Mesendoderm (in vitro differentiated cells): ENCODE results near the gene IL21.

Source experiments
- DNase-seq: peaks from one replicate; pipeline ENCODE4 v3.0.0; 2013
- H2AK5ac ChIP-seq: 2 replicates; pipeline ENCODE4 v1.6.1; 2013; ENCODE audit warnings: low read length, inconsistent platforms
- H2BK120ac ChIP-seq: 2 replicates; pipeline ENCODE4 v1.6.1; 2013; ENCODE audit warnings: low read depth, mild to moderate bottlenecking, low read length, moderate library complexity, mixed read lengths
- H2BK15ac ChIP-seq: replicated peaks from 2 replicates; pipeline ENCODE4 v1.6.1; 2013; ENCODE audit warnings: low read depth, mild to moderate bottlenecking, moderate library complexity
- H2BK5ac ChIP-seq: 2 replicates; pipeline ENCODE4 v1.6.1; 2013; ENCODE audit warnings: low read length, inconsistent platforms
- H3K18ac ChIP-seq: 2 replicates; pipeline ENCODE4 v1.6.1; 2013; ENCODE audit warnings: mild to moderate bottlenecking, low read length, mixed read lengths
- H3K23ac ChIP-seq: one replicate; pipeline ENCODE4 v1.6.1; 2013; ENCODE audit warnings: low read length
- H3K27ac ChIP-seq: 2 replicates; pipeline ENCODE4 v1.5.1; 2013; ENCODE audit warnings: low read depth, mild to moderate bottlenecking, inconsistent platforms, low read length, moderate library complexity
- H3K27me3 ChIP-seq: 2 replicates; pipeline ENCODE4 v1.6.1; 2013; ENCODE audit warnings: low read length, control low read depth, mild to moderate bottlenecking, inconsistent platforms; ENCODE audit not compliant: insufficient read depth, poor library complexity
- H3K36me3 ChIP-seq: 2 replicates; pipeline ENCODE4 v1.6.1; 2013; ENCODE audit warnings: low read length, inconsistent platforms; ENCODE audit not compliant: control insufficient read depth, insufficient read depth
- H3K4ac ChIP-seq: one replicate; pipeline ENCODE4 v1.6.1; 2013; ENCODE audit warnings: low read depth, mild to moderate bottlenecking, low read length, moderate library complexity
- H3K4me1 ChIP-seq: 2 replicates; pipeline ENCODE4 v1.6.1; 2013; ENCODE audit warnings: low read depth, low read length, inconsistent platforms; ENCODE audit not compliant: control insufficient read depth
- H3K4me2 ChIP-seq: 2 replicates; pipeline ENCODE4 v1.6.1; 2013; ENCODE audit warnings: low read length
- H3K4me3 ChIP-seq: 2 replicates; pipeline ENCODE4 v1.5.1; 2013; ENCODE audit warnings: mild to moderate bottlenecking, low read length
- H3K56ac ChIP-seq: one replicate; pipeline ENCODE4 v1.6.1; 2013; ENCODE audit warnings: low read length
- H3K79me1 ChIP-seq: 2 replicates; pipeline ENCODE4 v1.6.1; 2013; ENCODE audit warnings: low read length, inconsistent platforms
- H3K79me2 ChIP-seq: 2 replicates; pipeline ENCODE4 v1.6.1; 2013; ENCODE audit warnings: mild to moderate bottlenecking, low read length; ENCODE audit not compliant: control insufficient read depth, insufficient read depth
- H3K9ac ChIP-seq: 2 replicates; pipeline ENCODE4 v1.6.1; 2013; ENCODE audit warnings: low read length, inconsistent platforms
- H4K5ac ChIP-seq: one replicate; pipeline ENCODE4 v1.6.1; 2013; ENCODE audit warnings: low read length
- H4K8ac ChIP-seq: one replicate; pipeline ENCODE4 v1.6.1; 2013; ENCODE audit warnings: low read depth, mild to moderate bottlenecking, control low read depth, low read length, moderate library complexity
- WGBS: extraction: QIAGEN DNeasy Blood & Tissue Kit; methylation state at CpG from one replicate; pipeline ENCODE4 v1.1.7; 2013; ENCODE audit warnings: low lambda C conversion rate, missing lambda C conversion rate; ENCODE audit not compliant: insufficient coverage; ENCODE audit errors: extremely low coverage; 5-methylcytosine and 5-hydroxymethylcytosine counted together

IL21 gene

DNA sequence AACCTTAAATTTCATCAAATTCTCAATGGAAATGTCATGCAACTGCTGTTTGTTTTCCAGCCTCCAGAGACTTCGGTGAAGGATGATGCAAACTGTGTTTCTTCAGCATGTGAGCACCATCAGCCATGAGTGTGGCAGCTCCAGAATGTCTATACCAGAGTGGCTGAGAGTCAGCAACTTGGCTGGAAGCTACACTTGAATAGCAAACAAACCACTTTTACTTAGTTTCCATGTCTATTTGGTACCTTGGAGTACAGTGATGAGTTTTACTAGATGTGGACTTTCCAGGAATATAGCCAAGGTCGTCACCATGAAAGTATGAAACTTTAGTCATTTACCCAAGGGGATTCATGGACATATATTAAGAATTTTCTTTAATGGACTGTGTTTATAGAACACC, 4.3 kb upstream of the IL21 start:
- Histone ChIP-seq H3K4me3 (no peak overlapping the region), H3K23ac (no peak overlapping the region), H2BK120ac (no peak overlapping the region), H4K8ac (no peak overlapping the region), H2AK5ac (no peak overlapping the region), H3K56ac (no peak overlapping the region), H3K79me2 (no peaks in the 10 kb centered on the region), H3K9ac (no peak overlapping the region), H2BK15ac (no peak overlapping the region), H4K5ac (no peak overlapping the region), H3K18ac (no peak overlapping the region), H3K4me2 (no peak overlapping the region), H3K27me3 (no peaks in the 10 kb centered on the region), H3K4me1 (no peaks in the 10 kb centered on the region), H3K27ac (no peak overlapping the region), H3K4ac (no peak overlapping the region), H3K36me3 (no peaks in the 10 kb centered on the region), H3K79me1 (no peaks in the 10 kb centered on the region), H2BK5ac (no peak overlapping the region)
- no peak for DNase-seq
- WGBS: no CpG with 5 or more reads among the region's 2 CpGs

DNA sequence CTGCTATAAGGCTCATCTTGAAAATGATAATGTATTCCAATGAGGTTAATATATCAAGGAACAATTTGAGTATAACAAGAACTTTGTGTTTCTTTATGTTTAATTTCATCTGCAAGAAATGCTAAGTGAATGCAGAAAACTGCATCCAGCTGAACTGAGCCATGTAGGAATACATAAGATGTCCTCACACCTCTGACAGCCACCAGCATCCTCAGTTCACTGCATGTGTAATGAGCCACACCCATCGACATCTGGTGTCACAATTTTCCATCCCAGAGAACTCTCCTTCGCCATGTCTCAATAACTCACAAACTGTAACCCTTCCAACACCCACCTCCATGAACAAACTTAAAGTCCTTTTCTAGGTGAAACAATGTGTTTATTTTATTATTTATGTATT, 3.3 kb upstream of the IL21 start:
- no peak overlapping the region for H3K4me2 ChIP-seq
- WGBS: no CpG with 5 or more reads among the region's 2 CpGs
- no peak overlapping the region for H3K23ac ChIP-seq
- H3K4me1 ChIP-seq: no peaks in the 10 kb centered on the region
- H2BK120ac ChIP-seq: no peak overlapping the region
- no peak overlapping the region for H3K4me3 ChIP-seq
- H2BK15ac ChIP-seq: no peak overlapping the region
- no peak overlapping the region for H2BK5ac ChIP-seq
- H3K27ac ChIP-seq: no peak overlapping the region
- H3K4ac ChIP-seq: no peak overlapping the region
- no peaks in the 10 kb centered on the region for H3K79me2 ChIP-seq
- no peak overlapping the region for H2AK5ac ChIP-seq
- H3K27me3 ChIP-seq: no peaks in the 10 kb centered on the region
- no peak for DNase-seq
- no peaks in the 10 kb centered on the region for H3K36me3 ChIP-seq
- H3K56ac ChIP-seq: no peak overlapping the region
- H3K9ac ChIP-seq: no peak overlapping the region
- H3K79me1 ChIP-seq: no peaks in the 10 kb centered on the region
- no peak overlapping the region for H4K5ac ChIP-seq
- no peak overlapping the region for H4K8ac ChIP-seq
- H3K18ac ChIP-seq: no peak overlapping the region

DNA sequence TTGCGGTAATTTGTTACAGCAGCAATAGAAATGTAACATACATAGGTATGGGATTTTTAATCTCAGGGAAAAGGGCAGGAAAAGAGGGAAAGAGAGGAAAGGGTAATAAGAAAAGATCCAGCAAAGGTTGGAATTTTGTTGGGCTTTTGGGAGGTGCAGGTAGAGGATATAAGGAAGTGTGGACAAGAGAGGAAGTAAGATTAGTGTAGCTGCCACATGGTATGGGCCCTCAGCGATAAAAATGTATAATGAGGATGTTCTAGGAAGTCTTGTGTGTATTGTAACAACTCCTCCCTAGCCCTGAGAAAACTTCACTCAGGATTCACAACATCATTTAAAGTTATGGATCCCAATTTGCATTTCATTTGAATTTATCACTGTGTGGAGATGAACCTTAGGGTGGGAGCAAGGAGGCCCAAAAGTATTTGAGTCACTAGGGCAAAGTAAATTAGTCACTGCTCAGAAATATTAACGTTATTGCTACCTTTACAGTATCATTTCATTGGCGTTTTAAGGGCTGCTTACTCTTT, 2.8 kb upstream of the IL21 start:
- DNase-seq: no peak
- Histone ChIP-seq H3K4ac (no peak overlapping the region), H3K4me3 (no peak overlapping the region), H3K36me3 (no peaks in the 10 kb centered on the region), H3K79me2 (no peaks in the 10 kb centered on the region), H3K27me3 (no peaks in the 10 kb centered on the region), H4K5ac (no peak overlapping the region), H3K18ac (no peak overlapping the region), H2BK5ac (no peak overlapping the region), H3K4me2 (no peak overlapping the region), H3K23ac (no peak overlapping the region), H2BK15ac (no peak overlapping the region), H2AK5ac (no peak overlapping the region), H3K9ac (no peak overlapping the region), H3K27ac (no peak overlapping the region), H4K8ac (no peak overlapping the region), H3K4me1 (no peaks in the 10 kb centered on the region), H3K79me1 (no peaks in the 10 kb centered on the region), H3K56ac (no peak overlapping the region), H2BK120ac (no peak overlapping the region)
- WGBS: no CpG with 5 or more reads among the region's 4 CpGs

DNA sequence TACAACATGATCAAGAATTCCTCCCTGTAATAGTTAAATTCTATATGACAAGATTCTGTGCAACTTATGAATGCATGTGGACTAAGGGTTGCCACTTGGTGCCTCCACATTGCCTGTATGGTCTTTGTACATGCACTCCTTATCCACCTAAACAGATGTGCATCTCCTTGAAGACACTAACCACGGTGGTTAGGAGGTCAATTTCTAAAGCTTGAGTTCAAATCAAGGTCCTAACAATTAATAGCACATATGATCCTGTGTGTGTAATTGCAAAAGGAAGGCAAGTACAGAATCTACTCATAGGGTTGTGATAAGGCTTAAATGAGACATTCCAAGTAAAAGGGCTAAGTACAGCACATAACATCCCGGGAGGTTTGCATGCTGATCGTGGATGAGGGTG, 1.5 kb upstream of the IL21 start:
- Histone ChIP-seq H3K4me3 (no peak overlapping the region), H3K79me1 (no peaks in the 10 kb centered on the region), H2BK15ac (no peak overlapping the region)

DNA sequence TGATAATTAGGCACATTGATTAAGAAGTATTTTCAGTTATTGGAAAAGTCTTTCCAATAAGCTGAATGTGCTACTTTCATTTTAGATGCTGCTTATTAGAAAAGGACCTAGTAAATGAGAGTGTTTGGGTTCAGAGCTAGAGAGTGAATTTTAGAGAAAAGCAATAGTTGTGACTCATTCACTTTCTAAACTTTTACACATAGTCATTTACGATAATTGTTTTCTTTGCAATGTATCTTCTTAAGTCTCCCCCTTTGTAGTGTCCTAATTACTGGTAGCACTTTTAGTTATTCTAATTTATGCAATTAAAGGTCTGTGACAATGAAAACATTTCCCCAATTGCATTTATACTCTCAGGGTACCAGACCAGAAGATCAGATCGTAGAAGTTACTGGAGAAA, 1.3 kb downstream of the IL21 start:
- Histone ChIP-seq H3K4me1 (no peaks in the 10 kb centered on the region), H3K18ac (no peak overlapping the region), H3K36me3 (no peaks in the 10 kb centered on the region), H3K79me2 (no peaks in the 10 kb centered on the region), H3K79me1 (no peaks in the 10 kb centered on the region), H2BK120ac (no peak overlapping the region), H2AK5ac (no peak overlapping the region), H3K4ac (no peak overlapping the region), H3K23ac (no peak overlapping the region), H2BK5ac (no peak overlapping the region), H3K56ac (no peak overlapping the region), H4K5ac (no peak overlapping the region), H3K9ac (no peak overlapping the region), H3K27ac (no peak overlapping the region), H3K27me3 (no peaks in the 10 kb centered on the region), H3K4me3 (no peak overlapping the region), H3K4me2 (no peak overlapping the region), H2BK15ac (no peak overlapping the region), H4K8ac (no peak overlapping the region)
- WGBS: no CpG with 5 or more reads among the region's 2 CpGs
- no peak for DNase-seq

More for the DNA sequence above, 1.5 kb upstream of the IL21 start:
- no peaks in the 10 kb centered on the region for H3K4me1 ChIP-seq
- H2BK5ac ChIP-seq: no peak overlapping the region
- H3K23ac ChIP-seq: no peak overlapping the region
- H3K4me2 ChIP-seq: no peak overlapping the region
- H4K8ac ChIP-seq: no peak overlapping the region
- H2BK120ac ChIP-seq: no peak overlapping the region
- no peak overlapping the region for H3K9ac ChIP-seq
- no peak overlapping the region for H3K56ac ChIP-seq
- no peak overlapping the region for H4K5ac ChIP-seq
- H3K4ac ChIP-seq: no peak overlapping the region
- H2AK5ac ChIP-seq: no peak overlapping the region
- no peak overlapping the region for H3K27ac ChIP-seq
- H3K27me3 ChIP-seq: no peaks in the 10 kb centered on the region
- no peaks in the 10 kb centered on the region for H3K36me3 ChIP-seq
- no peak for DNase-seq
- H3K79me2 ChIP-seq: no peaks in the 10 kb centered on the region
- no CpG with 5 or more reads among the region's 3 CpGs for WGBS
- H3K18ac ChIP-seq: no peak overlapping the region
